Pulmonary artery endothelial cell (primary cell): ENCODE measurements around the gene HSPB8. TPM values are rescaled to one million over a fixed set of nuclear protein-coding genes. Genes with fewer than 3 reads are reported as not detected.
"Not testable (repeated sequence)": the region's sequence is repeated elsewhere in the genome, so short reads cannot be mapped to it uniquely, and the experiment has no call there.

ENCODE experiments used
- DNase-seq: peaks from one replicate; pipeline ENCODE4 v3.0.0-alpha.2; 2011; ENCODE audit warnings: low read depth, low spot score
- total RNA-seq: library from RNA; depleted of rRNA; stranded (reverse); fragments of >200 nt; gene quantifications from 2 replicates; pipeline ENCODE4 v1.2.3, GENCODE V29; 2014

HSPB8 gene
- total RNA-seq, 1 donor from 2014 or later, result 2.9 TPM

DNA sequence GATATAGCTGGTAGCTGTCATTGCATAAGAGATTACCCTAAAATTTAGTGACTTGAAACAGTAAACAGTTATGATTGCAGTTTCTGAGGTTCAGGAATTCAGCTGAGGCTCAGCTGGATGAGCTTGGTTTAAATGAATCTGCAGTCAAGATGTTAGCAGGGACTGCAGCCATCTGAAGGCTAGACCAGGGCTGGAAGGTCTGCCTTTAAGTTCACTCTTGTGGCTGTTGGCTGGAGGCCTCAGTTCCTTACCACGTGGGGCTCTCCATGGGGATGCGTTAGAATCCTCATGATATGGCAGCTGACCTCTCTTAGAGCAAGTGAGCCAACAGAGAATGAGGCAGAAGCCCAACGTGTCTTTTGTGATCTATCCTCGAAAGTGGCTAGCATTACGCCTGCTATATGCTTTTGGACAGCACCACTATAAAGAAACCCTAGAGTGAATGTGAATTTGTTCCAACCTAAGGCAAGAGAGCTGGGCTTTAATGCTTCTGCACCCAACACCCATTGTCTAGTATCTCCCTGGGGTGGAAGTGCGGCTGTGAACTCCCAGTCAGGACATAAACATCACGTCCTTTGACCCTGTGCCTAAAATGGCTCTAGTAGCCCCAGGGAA is 26.0 kb downstream of the HSPB8 start:
- no peak for DNase-seq

DNA sequence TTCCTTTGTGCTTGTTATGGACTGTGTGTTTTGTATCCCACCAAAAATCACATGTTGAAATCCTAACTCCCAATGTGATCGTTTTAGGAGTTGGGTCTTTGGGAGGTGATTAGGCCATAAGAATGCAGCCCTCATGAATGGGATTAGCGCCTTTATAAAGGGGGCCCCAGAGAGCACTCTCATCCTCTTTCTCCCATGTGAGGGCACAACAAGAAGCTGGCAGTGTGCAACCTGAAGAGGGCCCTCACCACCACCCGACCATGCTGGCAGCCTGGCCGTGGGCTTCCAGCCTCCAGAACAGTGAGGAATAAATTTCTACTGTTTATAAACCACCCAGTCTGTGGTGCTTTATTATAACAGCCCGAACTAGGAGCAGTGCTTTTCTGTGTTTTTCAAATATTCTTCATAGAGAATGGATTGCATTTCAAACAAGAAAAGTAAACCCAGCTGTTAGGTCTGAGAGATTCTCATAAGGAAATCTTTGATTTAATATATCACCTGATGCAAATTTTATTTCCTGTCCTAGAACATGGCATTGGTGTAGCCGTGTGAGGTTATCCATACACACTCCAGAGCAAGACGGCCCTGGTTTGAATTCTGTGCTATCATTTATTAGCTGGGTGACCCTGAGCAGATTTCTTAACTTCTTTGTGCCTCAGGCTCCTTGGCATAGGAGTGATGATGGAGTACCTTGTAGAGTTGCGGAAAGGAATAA is 27.8 kb downstream of the HSPB8 start:
- no peak for DNase-seq

DNA sequence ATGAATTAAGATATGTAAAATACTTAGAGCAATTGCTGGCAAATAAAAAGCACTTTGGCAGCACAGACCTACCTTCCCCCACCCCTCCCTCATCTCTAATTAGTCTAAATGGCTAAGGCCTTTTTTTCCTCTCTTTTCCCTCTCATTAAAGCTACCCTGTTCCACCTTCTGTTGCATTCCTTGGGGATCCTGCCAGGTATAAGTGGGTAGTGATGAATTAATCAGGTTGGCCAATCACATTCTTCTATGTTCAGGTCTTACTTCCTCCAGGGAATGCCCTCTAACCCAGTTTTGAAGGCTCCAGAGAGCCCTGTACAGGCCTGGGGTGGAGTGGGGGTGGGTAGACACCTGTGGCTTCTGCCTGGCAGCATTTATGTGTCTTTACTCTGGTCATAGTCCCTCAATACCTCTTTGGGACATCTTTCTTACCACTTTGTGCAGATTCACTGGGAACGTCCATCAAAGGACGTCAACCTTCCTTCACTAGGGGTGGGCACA is 28.4 kb downstream of the HSPB8 start:
- no peak for DNase-seq

DNA sequence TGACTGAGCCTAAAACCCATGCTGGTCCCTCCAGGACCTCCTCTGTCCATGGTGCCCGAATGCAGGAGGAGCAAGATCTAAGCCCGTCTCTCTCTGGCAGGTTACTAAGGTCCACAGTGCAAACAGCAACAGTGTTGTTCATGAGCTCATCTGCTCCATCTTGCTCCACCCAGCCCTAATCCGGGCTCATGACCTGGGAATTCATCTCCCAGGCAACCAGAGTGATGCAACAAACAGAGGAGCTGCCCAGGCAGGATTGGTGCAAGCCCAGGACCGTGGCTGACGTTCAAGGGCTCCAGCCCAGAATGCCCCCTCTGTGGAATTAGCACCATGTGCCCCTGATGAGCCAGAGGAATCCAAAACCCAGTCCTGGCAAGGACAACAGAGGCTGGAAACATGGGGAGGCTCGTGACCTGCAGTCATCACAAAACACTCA is 29.9 kb downstream of the HSPB8 start:
- no peak for DNase-seq

DNA sequence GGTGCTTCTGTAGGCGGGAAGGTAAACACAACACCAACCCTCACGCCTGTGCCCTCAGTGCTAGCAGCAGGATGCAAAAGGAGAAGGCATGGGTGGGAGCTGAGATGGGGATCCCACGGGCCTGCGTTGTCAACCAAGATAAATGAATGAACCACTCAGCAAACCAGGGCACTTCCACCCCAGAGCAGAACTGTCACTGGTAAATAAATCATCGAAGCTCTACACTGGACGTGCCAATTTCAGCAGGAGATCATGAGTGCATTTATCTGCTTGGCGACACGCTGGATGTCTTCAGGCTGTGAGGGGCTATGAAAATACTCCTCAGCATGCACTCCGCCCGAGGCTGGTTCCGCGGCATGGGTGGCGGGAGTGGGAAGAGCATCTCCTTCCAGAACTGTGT is 33.2 kb downstream of the HSPB8 start:
- no peak for DNase-seq

DNA sequence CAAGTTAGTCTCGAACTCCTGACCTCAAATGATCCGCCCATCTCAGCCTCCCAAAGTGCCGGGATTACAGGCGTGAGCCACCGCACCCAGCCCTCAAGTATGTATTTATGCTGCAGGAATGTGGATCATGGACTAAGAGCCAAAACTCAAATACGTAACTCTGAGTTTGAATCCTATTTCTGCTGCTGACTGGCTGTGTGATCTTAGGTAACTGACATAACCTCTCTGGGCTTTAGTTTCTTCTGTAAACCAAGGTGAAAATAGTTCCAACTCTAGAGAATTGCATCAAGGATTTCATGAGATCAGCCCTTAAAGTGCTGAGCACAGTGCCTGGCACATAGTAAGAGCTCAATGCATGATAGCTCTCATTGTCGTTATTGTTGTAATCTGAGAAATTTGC is 37.4 kb downstream of the HSPB8 start:
- DNase-seq, result no peak

DNA sequence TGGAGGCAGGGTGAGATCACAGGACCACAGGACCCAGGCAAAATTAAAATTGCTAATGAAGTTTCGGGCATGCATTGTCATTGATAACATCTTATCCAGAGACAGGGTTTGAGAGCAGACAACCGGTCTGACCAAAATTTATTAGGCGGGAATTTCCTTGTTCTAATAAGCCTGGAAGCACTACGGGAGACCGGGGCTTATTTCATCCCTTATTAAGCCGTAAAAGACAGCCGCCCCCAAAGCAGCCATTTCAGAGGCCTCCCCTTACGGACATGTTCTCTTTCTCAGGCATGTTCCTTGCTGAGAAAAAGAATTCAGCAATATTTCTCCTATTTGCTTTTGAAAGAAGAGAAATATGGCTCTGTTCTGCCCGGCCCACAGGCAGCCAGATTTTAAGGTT is 40.1 kb downstream of the HSPB8 start:
- DNase-seq, result not testable (repeated sequence)

DNA sequence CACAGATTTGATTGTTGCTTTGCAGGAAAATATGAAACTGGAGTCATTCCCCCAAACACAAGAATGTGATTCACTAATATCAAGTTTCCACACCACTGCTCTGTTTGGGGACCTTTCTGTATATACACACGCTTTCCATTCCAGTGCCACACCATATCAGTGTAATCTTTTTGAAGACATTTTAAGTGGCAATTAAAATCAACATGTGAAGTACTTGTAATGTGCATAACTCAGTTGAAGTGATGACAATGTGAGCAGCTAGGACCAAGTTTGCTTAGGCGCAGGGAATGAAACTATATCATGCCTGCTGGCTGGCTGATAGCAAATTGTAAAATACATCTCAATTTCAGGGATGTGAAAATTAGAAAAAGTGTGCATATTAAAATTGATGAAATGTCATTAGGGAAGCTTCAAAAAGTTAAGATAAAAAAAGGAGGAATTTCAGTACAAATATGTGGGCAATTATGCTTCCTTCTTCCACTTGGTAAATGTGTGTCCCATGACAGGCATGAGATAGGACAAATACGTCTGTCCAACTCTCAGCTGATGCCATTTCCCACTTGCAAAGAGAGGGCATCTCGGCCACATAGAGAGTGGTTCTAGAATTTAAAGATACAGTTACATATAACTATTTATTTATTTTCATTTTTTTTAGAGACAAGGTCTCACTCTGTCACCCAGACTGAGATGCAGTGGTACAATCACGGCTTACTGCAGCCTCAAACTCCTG is 43.7 kb downstream of the HSPB8 start:
- DNase-seq, result no peak

DNA sequence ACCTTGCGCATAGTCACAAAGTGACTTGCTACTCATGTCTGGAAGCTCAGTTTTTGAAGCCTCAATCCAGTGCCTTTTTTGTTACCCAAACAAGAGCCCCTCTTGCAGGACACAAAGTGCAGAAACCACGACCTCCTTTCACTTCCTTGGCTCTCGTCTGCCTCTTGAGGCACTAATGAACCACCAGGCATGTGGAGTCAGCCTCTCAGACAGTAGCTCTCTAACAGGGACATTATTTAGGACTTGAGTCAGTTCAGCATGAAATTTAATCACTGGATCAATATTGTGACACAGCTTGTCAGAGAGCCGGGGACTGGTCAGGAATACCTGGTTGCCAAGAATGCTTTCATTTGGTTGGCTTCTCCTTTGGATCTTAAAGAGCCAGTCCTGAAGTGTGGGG is 46.7 kb downstream of the HSPB8 start:
- DNase-seq, result no peak

DNA sequence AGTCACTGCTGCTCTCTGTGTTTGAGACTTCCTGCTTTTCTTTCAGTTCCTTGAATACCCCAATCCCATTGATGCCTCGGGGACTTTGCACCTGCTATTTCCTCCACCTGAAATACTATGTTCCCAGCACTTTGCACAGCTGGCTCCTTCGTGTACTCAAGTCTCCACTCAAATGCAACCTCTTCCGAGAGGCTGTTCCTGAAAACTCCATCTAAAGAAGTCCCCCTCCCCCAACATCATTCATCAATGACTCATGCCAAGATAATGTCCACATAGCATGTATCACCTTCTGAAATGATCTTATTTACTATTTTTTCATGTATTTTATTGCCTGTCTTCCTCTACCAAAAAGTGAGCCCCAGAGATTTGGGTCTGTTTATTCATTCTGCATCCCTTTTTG is 48.6 kb downstream of the HSPB8 start:
- DNase-seq, result no peak

DNA sequence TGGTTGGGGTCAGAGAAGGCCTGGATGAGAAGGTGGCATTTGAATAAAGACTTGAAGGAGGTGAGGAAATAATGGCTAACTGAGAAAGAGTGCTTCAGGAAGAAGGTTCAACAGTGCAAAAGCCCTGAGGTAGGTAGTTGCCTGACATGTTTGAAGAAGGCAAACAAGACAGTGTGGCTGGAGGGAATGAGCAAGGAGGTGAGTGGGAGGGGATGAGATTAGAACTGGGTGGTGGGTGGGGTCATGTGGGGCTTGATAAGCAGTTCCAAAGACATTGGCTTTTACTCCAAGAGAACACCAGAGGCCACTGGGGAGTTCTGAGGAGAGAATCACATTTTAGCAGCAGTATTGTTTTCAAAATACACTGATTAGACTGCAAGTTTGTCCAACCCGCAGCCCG is 50.5 kb downstream of the HSPB8 start:
- no peak for DNase-seq

DNA sequence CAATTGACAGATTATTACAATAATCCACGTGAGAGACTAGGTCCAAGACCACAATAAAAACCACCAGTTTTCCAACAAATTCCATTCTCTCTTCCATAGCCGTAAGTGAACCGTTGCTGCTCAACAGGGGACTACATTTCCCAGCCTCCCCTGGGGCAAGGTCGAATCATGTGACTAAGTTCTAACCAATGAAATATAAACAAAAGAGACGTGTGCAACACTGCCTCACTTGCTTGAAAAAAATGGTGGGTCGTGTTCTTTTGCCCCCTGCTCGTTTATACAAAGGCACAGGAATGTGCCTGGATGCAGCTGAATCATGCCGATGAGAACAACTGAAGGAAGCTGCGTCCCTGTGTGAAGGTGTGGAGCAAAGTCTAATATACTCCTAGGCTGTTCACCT is 51.1 kb downstream of the HSPB8 start:
- no peak for DNase-seq

DNA sequence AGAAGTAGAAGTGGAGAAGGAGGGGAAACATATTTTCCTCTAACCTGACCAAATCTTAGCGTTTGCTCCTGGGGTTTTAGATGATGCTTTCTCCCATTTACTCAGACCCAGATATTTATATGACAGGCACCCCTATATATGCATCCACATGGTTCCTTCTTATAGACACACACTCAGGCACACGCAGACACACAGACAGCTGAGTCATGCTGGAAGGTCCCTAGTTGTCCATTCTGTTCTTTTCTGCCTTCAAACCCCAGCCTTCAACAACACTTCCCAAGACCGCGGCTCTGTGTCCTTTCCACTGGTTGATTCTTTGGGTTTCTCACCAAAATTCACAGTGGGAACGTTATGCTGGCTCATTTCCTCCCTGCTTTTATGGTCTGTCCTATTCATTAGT is 52.1 kb downstream of the HSPB8 start:
- DNase-seq, result no peak

DNA sequence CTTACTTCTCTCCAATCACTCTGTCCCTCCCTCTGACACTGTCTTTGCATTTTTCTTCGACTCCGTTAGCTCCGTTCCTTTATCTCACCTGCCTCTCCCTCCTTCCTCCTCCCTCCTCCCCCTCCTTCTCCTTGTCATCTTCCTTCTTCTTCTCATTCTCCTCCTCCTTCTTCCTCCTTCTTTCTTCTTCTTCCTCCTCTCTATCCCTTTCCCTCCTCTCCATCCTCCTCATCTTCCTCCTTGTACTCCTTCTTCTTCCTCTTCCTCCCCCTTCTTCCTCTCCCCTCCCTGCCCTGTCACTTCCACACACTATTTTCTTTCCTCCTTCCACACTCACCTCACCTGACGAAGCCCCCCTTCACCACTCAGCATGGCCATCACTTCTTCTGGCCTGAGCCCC is 53.0 kb downstream of the HSPB8 start:
- DNase-seq, result no peak

DNA sequence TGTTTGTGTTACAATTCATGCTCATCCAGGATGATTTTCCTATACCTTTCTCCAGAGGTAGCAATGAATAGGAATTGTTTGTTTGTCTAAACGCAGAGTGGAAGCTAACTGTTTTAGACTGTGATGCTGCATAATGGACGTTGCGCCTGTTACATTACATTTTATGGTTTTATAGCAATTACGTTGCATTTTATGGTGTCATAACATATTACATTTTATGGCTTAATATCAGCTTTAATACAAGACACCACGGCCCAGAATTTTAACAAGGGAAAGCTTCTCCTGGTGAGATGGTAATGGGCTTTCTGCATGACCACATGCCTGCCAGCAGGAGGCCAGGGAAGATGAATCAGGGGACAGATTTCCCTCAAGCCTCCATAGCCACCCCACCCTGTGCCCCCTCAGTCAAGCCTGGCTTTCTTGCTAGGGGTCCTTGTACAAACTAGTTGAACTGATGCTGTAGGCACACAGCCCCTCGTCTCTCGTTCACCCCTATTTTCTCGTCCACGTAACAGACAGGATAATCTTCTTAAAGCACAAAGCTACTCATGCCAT is 56.5 kb downstream of the HSPB8 start:
- DNase-seq, result no peak

DNA sequence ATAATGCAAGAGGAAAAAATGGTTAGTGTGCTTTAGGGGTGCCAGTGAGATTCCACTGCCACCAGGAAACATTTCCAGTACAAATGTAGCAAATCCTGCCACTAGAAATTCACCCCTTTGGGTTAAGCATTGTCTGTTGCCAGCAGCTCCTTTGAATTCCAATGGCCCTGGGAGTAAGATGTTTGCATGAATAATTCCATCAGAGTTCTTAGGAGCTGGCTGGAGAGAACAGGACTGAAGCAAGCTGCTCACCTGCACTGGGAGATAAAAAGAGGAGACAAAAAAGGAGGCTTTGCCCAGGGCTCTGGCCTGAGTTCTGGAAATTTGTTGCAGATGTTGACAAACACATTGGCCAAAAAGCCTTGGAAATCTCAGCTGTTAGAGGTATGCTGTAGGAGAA is 57.6 kb downstream of the HSPB8 start:
- DNase-seq, result no peak

DNA sequence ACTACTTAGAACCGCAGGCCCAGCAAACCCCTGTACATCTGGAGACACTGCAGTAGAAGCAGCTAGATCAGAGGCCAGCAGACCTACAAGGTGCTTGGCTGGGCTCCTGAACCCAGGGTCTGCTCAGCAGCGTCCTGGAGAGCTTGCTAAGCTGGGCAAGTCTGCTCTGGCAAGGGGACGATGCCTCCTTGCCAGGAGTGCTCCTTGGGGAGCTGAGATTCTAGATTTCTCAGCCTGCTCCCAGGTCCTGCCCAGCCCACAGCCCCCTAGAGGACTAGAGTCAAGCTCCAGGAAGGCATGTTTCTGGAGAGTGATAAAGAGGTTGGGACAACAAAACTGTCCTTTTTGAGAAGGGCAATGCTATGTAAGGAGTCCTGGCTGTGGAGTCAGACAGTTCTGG is 60.3 kb downstream of the HSPB8 start:
- no peak for DNase-seq

DNA sequence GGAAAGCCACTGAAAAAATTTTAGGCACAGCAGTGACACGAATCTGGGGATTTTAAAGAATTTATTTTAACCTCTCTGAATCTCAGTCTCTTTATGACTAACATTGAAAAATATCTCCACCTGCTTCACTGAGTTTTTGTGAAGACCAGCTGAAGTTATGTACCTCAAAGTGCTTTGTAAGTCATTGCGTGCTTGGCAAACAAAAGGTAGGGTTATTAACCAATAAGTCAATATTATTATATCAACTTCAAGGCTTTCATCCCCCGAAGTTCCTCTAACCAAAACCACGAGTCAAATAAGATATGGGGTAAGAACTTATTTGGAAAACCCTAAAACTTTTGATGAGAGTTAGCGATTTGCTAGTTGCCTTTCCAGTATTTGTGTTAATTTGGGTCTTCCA is 62.3 kb downstream of the HSPB8 start:
- no peak for DNase-seq

DNA sequence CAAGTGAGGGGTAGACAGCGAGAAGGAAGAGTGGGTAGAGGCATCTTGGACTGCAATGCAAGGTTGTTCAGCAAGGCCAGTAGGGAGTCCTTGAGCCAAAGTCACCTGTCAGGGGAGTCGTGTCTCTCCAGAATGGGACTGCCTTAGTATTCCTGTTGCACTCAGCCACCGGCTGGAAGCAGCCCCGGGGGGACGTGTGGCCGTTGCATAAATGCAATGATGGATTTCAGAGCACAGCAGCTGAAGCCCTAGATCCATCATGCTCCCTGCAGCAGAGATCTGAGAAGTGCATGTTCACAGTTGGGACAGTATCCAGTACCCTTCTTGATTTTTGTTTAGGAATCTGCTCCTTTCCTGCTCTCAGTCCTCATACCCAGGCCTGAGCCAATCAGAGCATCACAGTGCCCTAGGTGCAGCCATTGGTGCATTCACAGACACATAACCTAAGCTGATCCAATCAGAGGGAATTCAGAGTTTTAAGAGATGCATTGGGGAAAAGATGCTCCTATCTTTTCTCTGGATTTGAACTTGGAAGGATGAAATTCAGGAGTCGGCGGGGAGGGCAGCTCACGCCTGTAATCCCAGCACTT is 62.9 kb downstream of the HSPB8 start:
- DNase-seq, result no peak
